ENCODE measurements around the gene HOXC13. TPM values are rescaled to one million over a fixed set of nuclear protein-coding genes. Genes with fewer than 3 reads are reported as not detected.

The HOXC13 gene
- total RNA-seq, 1 donor from 2014 or later = not detected

DNA sequence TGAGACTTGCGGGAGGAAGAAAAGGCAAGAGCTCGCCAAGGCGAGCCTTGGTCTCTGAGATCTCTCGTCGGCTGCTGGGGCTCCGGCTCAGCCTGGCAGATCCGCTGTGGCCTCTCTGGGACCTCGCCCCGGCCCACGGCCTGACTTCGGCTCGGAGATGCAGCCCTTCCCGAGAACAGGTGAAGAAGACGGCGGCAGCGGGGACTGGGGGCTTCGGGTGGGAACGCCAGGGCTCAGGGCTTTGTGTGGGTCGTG, 55.3 kb downstream of the HOXC13 start:
- no peaks in the 10 kb centered on the region for H3K36me3 ChIP-seq (ENCODE audit: insufficient read depth, low read length)
- no peak overlapping the region for H2AFZ ChIP-seq (ENCODE audit: low read depth, low read length)
- no peaks in the 10 kb centered on the region for H3K4me1 Mint-ChIP-seq (ENCODE audit: low read depth, unreplicated experiment)
- peak; percentile 72 for TF ChIP-seq EZH2 (IDR thresholded peaks at IDR 0.05; ENCODE audit: insufficient read depth, low read length)
- TF ChIP-seq CTCF (IDR thresholded peaks at IDR 0.05; ENCODE audit: insufficient read depth, low read depth, low read length) = no peak
- no peaks in the 10 kb centered on the region for H4K20me1 ChIP-seq (ENCODE audit: insufficient read depth, low read length)
- no peak overlapping the region for H3K4me2 ChIP-seq (ENCODE audit: low read length)
- H3K9me3 ChIP-seq (ENCODE audit: insufficient read depth, low read depth, low read length) = peaks cover 10% of the 10 kb centered on the region
- DNase-seq (ENCODE audit: low read depth) = no peak
- no peak overlapping the region for H3K4me3 Mint-ChIP-seq (ENCODE audit: unreplicated experiment)
- peaks cover 4% of the 10 kb centered on the region for H3K4me1 ChIP-seq (ENCODE audit: insufficient read depth, low read length)
- H3K27ac Mint-ChIP-seq (ENCODE audit: unreplicated experiment) = no peak overlapping the region
- no peaks in the 10 kb centered on the region for H3K36me3 Mint-ChIP-seq (ENCODE audit: low read depth, unreplicated experiment)
- FAIRE-seq = no peak
- no peak overlapping the region for H3K27ac ChIP-seq (ENCODE audit: low read depth, low read length)
- peaks cover 96% of the 10 kb centered on the region for H3K27me3 ChIP-seq (ENCODE audit: insufficient read depth, low read length)
- no peak overlapping the region for H3K9ac ChIP-seq (ENCODE audit: low read length)
- H3K4me3 ChIP-seq (ENCODE audit: insufficient read depth, low read depth, low read length) = no peak overlapping the region
- peaks cover 31% of the 10 kb centered on the region for H3K9me3 Mint-ChIP-seq (ENCODE audit: unreplicated experiment)
- H3K27me3 Mint-ChIP-seq (ENCODE audit: low read depth, unreplicated experiment) = peaks cover 90% of the 10 kb centered on the region
- no peaks in the 10 kb centered on the region for H3K79me2 ChIP-seq (ENCODE audit: insufficient read depth, low read length)

DNA sequence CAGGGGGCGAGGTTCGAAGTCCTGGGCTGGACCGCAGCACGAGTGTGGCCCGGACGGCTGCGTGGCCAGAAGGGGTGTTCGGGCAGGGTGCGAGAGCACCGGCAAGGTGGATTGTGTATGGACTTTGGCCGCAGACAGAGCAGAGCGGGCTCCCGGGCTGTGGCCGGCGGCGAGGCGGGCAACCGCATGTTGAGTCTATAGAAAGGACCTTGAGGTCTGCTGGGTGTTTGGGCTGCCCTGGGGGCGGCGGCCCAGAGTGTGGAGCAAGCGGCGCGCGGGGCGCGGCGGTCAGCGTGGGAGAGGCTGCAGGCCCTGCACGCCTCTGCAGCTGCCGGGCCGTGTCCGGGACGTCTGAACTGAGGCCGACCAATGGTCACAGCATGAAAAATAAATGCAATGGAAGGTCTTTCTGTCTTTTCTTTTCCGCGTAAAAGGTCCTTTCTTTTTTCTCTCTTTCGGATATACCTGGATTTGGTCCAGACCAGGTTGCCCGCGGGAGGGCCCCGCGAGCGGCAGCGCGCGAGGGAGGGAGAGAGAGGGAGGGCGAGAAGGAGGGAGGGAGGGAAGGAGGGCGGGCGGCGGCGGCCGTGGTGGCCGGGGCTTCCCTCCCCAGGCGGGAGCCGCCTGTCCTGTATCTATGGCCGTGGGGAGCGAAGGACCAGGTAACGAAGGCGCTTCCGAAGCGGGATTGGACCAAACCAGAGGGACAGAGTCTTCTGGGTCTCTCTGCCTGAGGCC, 55.8 kb downstream of the HOXC13 start:
- Histone ChIP-seq H3K27me3 (ENCODE audit: insufficient read depth, low read length) (peaks cover 96% of the 10 kb centered on the region), H3K79me2 (ENCODE audit: insufficient read depth, low read length) (no peaks in the 10 kb centered on the region), H2AFZ (ENCODE audit: low read depth, low read length) (no peak overlapping the region), H3K4me2 (ENCODE audit: low read length) (peak overlapping the region; percentile 78), H3K4me3 (ENCODE audit: insufficient read depth, low read depth, low read length) (no peak overlapping the region), H3K4me1 (ENCODE audit: insufficient read depth, low read length) (peaks cover 4% of the 10 kb centered on the region), H3K9me3 (ENCODE audit: insufficient read depth, low read depth, low read length) (peaks cover 10% of the 10 kb centered on the region), H3K36me3 (ENCODE audit: insufficient read depth, low read length) (no peaks in the 10 kb centered on the region), H4K20me1 (ENCODE audit: insufficient read depth, low read length) (no peaks in the 10 kb centered on the region), H3K9ac (ENCODE audit: low read length) (no peak overlapping the region), H3K27ac (ENCODE audit: low read depth, low read length) (no peak overlapping the region)
- FAIRE-seq (no peak), DNase-seq (ENCODE audit: low read depth) (no peak)
- no peak overlapping the region for H3K4me3 Mint-ChIP-seq (ENCODE audit: unreplicated experiment)
- no peaks in the 10 kb centered on the region for H3K4me1 Mint-ChIP-seq (ENCODE audit: low read depth, unreplicated experiment)
- no peak overlapping the region for H3K27ac Mint-ChIP-seq (ENCODE audit: unreplicated experiment)
- peaks cover 90% of the 10 kb centered on the region for H3K27me3 Mint-ChIP-seq (ENCODE audit: low read depth, unreplicated experiment)
- TF ChIP-seq CTCF (IDR thresholded peaks at IDR 0.05; ENCODE audit: insufficient read depth, low read depth, low read length) (no peak), EZH2 (IDR thresholded peaks at IDR 0.05; ENCODE audit: insufficient read depth, low read length) (peak; percentile 62)
- peaks cover 29% of the 10 kb centered on the region for H3K9me3 Mint-ChIP-seq (ENCODE audit: unreplicated experiment)
- H3K36me3 Mint-ChIP-seq (ENCODE audit: low read depth, unreplicated experiment) = no peaks in the 10 kb centered on the region

- FAIRE-seq (no peak), DNase-seq (ENCODE audit: low read depth) (no peak)
- Mint-ChIP-seq H3K9me3 (ENCODE audit: unreplicated experiment) (peaks cover 28% of the 10 kb centered on the region), H3K4me1 (ENCODE audit: low read depth, unreplicated experiment) (no peaks in the 10 kb centered on the region), H3K27me3 (ENCODE audit: low read depth, unreplicated experiment) (peaks cover 88% of the 10 kb centered on the region), H3K27ac (ENCODE audit: unreplicated experiment) (no peak overlapping the region), H3K36me3 (ENCODE audit: low read depth, unreplicated experiment) (no peaks in the 10 kb centered on the region), H3K4me3 (ENCODE audit: unreplicated experiment) (no peak overlapping the region)
- Histone ChIP-seq H2AFZ (ENCODE audit: low read depth, low read length) (no peak overlapping the region), H3K79me2 (ENCODE audit: insufficient read depth, low read length) (no peaks in the 10 kb centered on the region), H3K9ac (ENCODE audit: low read length) (no peak overlapping the region), H3K4me3 (ENCODE audit: insufficient read depth, low read depth, low read length) (no peak overlapping the region), H3K27ac (ENCODE audit: low read depth, low read length) (no peak overlapping the region), H3K27me3 (ENCODE audit: insufficient read depth, low read length) (peaks cover 96% of the 10 kb centered on the region), H4K20me1 (ENCODE audit: insufficient read depth, low read length) (no peaks in the 10 kb centered on the region), H3K36me3 (ENCODE audit: insufficient read depth, low read length) (no peaks in the 10 kb centered on the region), H3K9me3 (ENCODE audit: insufficient read depth, low read depth, low read length) (peaks cover 10% of the 10 kb centered on the region), H3K4me1 (ENCODE audit: insufficient read depth, low read length) (peaks cover 4% of the 10 kb centered on the region), H3K4me2 (ENCODE audit: low read length) (peak overlapping the region; percentile 78)
- TF ChIP-seq CTCF (IDR thresholded peaks at IDR 0.05; ENCODE audit: insufficient read depth, low read depth, low read length) = no peak
- peak; percentile 6 for TF ChIP-seq EZH2 (IDR thresholded peaks at IDR 0.05; ENCODE audit: insufficient read depth, low read length)
Measured at GRCh38 chr12:53995002-53995377, 56.4 kb downstream of the HOXC13 start.
